Stimulated activated naive CD8-positive, alpha-beta T cell treated with anti-CD3 and anti-CD28 coated beads, Interleukin-15, Interleukin-2, amounts not matched to agents 100 ng/mL and 50 ng/mL, for 24 hours (primary cell): Measurements from ENCODE around the gene TNFRSF18.

ENCODE experiments used
- H3K27ac Mint-ChIP-seq: one replicate; pipeline ENCODE4 v1.8.0; 2021; ENCODE audit warnings: mild to moderate bottlenecking, mixed read lengths
- H3K27me3 Mint-ChIP-seq: one replicate; pipeline ENCODE4 v1.8.0; 2021; ENCODE audit warnings: mixed read lengths
- H3K36me3 Mint-ChIP-seq: one replicate; pipeline ENCODE4 v1.8.0; 2021; ENCODE audit warnings: low read depth, mixed read lengths
- H3K4me1 Mint-ChIP-seq: one replicate; pipeline ENCODE4 v1.8.0; 2021; ENCODE audit warnings: low read depth, mixed read lengths
- H3K4me3 Mint-ChIP-seq: one replicate; pipeline ENCODE4 v1.8.0; 2021; ENCODE audit warnings: mild to moderate bottlenecking, mixed read lengths
- H3K9me3 Mint-ChIP-seq: one replicate; pipeline ENCODE4 v1.8.0; 2021; ENCODE audit warnings: mixed read lengths

TNFRSF18 gene

GRCh38 chr1:1189111-1189510 is 17.3 kb downstream of the TNFRSF18 start:
- Mint-ChIP-seq H3K4me3 (no peak overlapping the region), H3K27ac (no peak overlapping the region), H3K9me3 (peaks cover 5% of the 10 kb centered on the region), H3K4me1 (no peaks in the 10 kb centered on the region), H3K36me3 (peaks cover 5% of the 10 kb centered on the region), H3K27me3 (no peaks in the 10 kb centered on the region)

GRCh38 chr1:1187938-1188337 is 18.5 kb downstream of the TNFRSF18 start:
- peaks cover 5% of the 10 kb centered on the region for H3K9me3 Mint-ChIP-seq

DNA sequence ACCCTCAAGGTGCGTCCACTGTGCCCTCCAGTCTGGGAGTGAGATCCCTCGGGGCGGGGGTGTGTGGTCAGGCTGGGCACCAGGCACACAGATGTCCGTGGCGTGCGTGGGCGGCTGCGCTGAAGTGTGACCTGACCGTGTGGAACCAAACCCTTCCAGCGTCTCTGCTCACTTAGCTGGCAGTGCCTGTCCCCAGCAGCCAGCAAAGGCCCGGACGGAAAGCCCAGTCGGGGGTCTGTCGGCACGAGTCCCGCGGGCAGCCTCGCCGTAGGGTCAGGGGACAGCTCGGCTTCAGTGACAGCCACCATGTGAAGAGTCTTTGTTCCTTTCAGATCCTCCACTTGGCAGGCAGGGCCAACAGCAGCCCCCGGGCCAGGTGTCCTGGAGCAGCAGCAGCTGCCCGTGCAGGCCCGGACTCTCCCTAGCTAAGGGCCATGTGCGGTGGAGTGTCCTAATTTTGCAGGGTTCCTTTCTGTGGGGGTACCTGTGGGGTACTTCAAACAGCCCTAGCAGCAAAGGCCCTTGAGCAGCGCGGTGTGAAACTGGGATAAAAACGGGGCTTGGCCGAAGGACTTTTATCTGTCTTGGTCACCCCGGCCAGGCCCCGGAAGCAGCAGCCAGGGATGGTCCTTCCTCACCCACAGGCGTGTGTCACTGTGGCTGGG is 21.2 kb downstream of the TNFRSF18 start:
- H3K27me3 Mint-ChIP-seq = peaks cover 3% of the 10 kb centered on the region
- no peaks in the 10 kb centered on the region for H3K36me3 Mint-ChIP-seq
- H3K9me3 Mint-ChIP-seq = no peaks in the 10 kb centered on the region
- H3K4me3 Mint-ChIP-seq = no peak overlapping the region
- peaks cover 7% of the 10 kb centered on the region for H3K4me1 Mint-ChIP-seq
- no peak overlapping the region for H3K27ac Mint-ChIP-seq

More at GRCh38 chr1:1187938-1188337, 18.5 kb downstream of the TNFRSF18 start:
- H3K27me3 Mint-ChIP-seq = no peaks in the 10 kb centered on the region
- no peaks in the 10 kb centered on the region for H3K4me1 Mint-ChIP-seq
- no peak overlapping the region for H3K27ac Mint-ChIP-seq
- H3K36me3 Mint-ChIP-seq = peaks cover 5% of the 10 kb centered on the region
- H3K4me3 Mint-ChIP-seq = no peak overlapping the region

- H3K27ac Mint-ChIP-seq = no peak overlapping the region
- H3K4me1 Mint-ChIP-seq = peaks cover 7% of the 10 kb centered on the region
- no peak overlapping the region for H3K4me3 Mint-ChIP-seq
- peaks cover 3% of the 10 kb centered on the region for H3K27me3 Mint-ChIP-seq
- H3K9me3 Mint-ChIP-seq = no peaks in the 10 kb centered on the region
- H3K36me3 Mint-ChIP-seq = no peaks in the 10 kb centered on the region
Measured at GRCh38 chr1:1183833-1184775, 22.3 kb downstream of the TNFRSF18 start.

GRCh38 chr1:1183221-1183747 is 23.1 kb downstream of the TNFRSF18 start:
- Mint-ChIP-seq H3K9me3 (no peaks in the 10 kb centered on the region), H3K4me3 (no peak overlapping the region), H3K36me3 (no peaks in the 10 kb centered on the region), H3K27ac (no peak overlapping the region), H3K27me3 (peaks cover 3% of the 10 kb centered on the region), H3K4me1 (peaks cover 7% of the 10 kb centered on the region)

DNA sequence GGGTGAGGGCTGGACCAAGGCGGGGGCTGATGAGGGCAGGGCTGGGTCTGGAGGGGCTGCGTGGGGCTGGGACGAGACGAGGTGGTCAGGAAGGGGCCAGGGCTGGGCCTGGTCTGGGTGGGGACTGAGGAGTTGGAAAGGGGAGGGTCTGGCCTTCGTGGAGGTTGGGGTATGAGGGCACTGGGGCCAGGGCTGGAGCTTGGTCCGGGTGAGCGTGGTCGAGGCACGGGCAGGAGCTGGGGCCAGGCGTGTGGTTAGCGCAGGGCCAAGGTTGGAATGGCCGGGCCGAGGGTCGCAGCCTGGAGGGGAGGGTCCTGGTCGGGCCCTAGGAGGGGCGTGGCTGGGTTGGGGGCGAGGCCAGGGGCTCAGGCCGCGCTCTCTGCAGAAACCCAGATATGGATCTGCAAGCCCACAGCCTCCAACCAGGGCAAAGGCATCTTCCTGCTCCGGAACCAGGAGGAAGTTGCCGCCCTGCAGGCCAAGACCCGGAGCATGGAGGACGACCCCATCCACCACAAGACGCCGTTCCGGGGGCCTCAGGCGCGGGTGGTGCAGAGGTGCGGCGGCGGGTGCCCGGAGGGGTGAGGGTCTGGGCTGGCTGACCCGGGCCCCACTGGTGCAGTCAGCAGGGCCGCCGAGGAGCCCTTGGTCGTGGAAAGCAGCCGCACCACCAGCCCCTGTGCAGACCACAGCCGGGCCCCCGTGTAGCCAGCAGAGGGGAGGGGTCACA is 23.7 kb downstream of the TNFRSF18 start:
- Mint-ChIP-seq H3K4me1 (peaks cover 7% of the 10 kb centered on the region), H3K9me3 (no peaks in the 10 kb centered on the region), H3K27ac (no peak overlapping the region), H3K36me3 (no peaks in the 10 kb centered on the region), H3K4me3 (no peak overlapping the region), H3K27me3 (peaks cover 3% of the 10 kb centered on the region)

DNA sequence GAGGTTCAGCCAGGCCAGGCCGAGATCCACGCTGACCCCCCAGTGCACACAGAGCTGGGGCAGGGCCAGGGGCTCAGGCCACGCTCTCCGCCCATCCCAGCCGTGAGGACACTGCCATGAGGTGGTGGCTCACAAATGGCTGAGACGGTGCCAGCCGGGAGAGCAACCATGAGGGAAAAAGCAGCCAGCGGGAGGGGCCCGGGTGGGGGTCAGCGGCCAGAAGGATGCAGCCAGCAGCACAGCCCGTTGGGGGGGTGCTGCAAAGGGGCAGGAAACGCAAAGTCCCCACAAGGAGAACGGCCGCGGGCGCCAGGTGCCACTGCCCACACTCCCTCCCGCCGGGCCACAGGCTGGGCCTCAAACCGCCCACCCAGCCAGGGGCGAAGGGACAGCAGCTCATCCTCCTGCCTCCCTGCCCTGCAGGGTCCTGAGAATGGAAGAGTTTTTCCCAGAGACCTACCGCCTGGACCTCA is 24.4 kb downstream of the TNFRSF18 start:
- H3K36me3 Mint-ChIP-seq = no peaks in the 10 kb centered on the region
- no peak overlapping the region for H3K27ac Mint-ChIP-seq
- H3K4me3 Mint-ChIP-seq = no peak overlapping the region
- H3K9me3 Mint-ChIP-seq = no peaks in the 10 kb centered on the region
- peaks cover 7% of the 10 kb centered on the region for H3K4me1 Mint-ChIP-seq
- H3K27me3 Mint-ChIP-seq = peaks cover 3% of the 10 kb centered on the region

DNA sequence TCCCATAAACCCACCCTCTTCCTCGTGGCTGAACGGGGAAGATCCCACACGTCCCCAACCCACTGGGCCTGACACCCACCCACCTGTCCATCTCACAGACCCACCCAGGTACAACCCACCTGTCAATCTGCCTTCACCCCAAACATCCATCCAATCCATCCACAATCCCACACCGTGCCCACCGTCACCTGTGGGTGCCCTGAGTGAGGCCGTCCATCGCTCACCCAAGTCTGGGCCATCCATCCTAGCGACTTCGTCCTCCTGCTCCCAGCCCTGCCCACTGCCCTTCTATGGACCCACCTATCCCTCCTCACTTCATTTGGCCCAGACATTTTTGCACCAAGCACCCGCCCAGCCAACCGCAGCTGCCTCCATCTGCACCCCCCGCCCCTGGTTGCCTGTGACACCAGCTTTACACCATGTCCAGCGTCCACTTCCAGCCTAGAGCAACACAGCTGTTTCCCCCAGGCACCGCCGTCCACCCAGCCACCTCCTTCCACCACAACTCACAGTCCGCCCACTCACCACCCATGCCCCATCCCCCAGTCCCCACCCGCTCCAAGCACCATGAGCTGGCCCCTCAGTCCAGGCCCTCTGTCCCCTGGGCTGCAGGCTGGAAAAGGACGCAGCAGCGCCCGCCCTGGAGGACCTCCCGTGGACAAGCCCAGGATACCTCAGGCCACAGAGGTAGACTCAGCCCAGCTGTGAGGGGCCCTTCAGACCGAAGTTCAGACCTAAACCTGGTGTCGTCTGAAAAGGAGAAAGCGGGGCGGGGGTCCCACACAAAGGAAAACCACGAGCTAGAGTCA is 25.1 kb downstream of the TNFRSF18 start:
- Mint-ChIP-seq H3K4me1 (peaks cover 7% of the 10 kb centered on the region), H3K9me3 (no peaks in the 10 kb centered on the region), H3K27me3 (peaks cover 3% of the 10 kb centered on the region), H3K4me3 (no peak overlapping the region), H3K27ac (peak overlapping the region; percentile 51), H3K36me3 (no peaks in the 10 kb centered on the region)

- Mint-ChIP-seq H3K27ac (no peak overlapping the region), H3K36me3 (no peaks in the 10 kb centered on the region), H3K4me1 (peaks cover 7% of the 10 kb centered on the region), H3K9me3 (no peaks in the 10 kb centered on the region), H3K27me3 (peaks cover 3% of the 10 kb centered on the region), H3K4me3 (no peak overlapping the region)
Measured at GRCh38 chr1:1179983-1180861, 26.2 kb downstream of the TNFRSF18 start.

DNA sequence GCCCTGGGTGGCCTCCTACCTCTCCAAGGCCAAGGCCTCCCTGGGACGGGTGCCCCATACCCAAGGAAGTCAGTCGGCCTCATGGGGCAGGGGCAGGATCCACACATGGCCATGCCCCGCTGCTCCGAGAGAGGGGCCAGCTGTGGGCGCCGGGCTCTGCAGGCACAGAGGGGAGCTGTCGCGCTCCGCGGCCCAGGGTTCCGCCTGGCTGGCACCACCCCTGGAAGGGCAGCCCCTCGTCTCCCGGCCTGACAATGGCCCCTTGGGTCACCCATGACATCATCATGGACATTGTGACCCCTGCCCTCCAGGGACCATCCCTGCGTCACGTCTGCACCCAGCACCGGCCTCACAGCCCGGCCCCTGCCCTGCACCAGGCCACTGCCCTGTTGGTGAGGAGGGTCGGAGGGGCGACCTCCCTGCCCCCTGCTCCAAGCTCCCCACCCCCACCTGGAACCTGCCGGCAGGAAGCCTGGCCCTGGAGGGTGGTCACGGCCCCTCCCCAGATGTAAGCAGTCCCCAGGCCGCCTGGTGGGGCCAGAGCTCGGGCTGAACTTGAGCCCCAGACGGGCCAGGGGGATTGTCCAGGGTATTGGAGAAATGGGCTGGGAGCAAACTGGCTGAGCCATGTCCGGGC is 26.9 kb downstream of the TNFRSF18 start:
- Mint-ChIP-seq H3K27me3 (peaks cover 3% of the 10 kb centered on the region), H3K27ac (no peak overlapping the region), H3K4me3 (no peak overlapping the region)

GRCh38 chr1:1178794-1179331 is 27.5 kb downstream of the TNFRSF18 start:
- Mint-ChIP-seq H3K4me3 (no peak overlapping the region), H3K27me3 (peaks cover 3% of the 10 kb centered on the region), H3K27ac (no peak overlapping the region), H3K4me1 (peaks cover 11% of the 10 kb centered on the region), H3K9me3 (no peaks in the 10 kb centered on the region), H3K36me3 (no peaks in the 10 kb centered on the region)

More for the DNA sequence above, 26.9 kb downstream of the TNFRSF18 start:
- peaks cover 7% of the 10 kb centered on the region for H3K4me1 Mint-ChIP-seq
- no peaks in the 10 kb centered on the region for H3K9me3 Mint-ChIP-seq
- H3K36me3 Mint-ChIP-seq = no peaks in the 10 kb centered on the region

GRCh38 chr1:1177452-1178206 is 28.8 kb downstream of the TNFRSF18 start:
- Mint-ChIP-seq H3K9me3 (no peaks in the 10 kb centered on the region), H3K27ac (no peak overlapping the region), H3K4me1 (peaks cover 17% of the 10 kb centered on the region), H3K4me3 (no peak overlapping the region), H3K27me3 (peaks cover 3% of the 10 kb centered on the region), H3K36me3 (no peaks in the 10 kb centered on the region)
